ENCODE data around the gene DOCK6. TPM values are rescaled to one million over a fixed set of nuclear protein-coding genes. Genes with fewer than 3 reads are reported as not detected.

The DOCK6 gene
- total and polyA plus RNA-seq, 10 of the 15 experiments (the other 5 are each of a cell fraction or from before 2014, with no cell fraction given) = 0.76 to 24.8 (median 4.7) TPM

GRCh38 chr19:11279505-11280236 lies 17.3 kb upstream of the DOCK6 start (continued):
- TF ChIP-seq IRF5 (IDR thresholded peaks at IDR 0.05; ENCODE audit: borderline replicate concordance) (peak; percentile 66; the same call in 1 of the 2 replicates), TCF7 (IDR thresholded peaks at IDR 0.05; ENCODE audit: borderline replicate concordance) (peak; percentile 18; the same call in 1 of the 2 replicates), IRF4 (IDR thresholded peaks at IDR 0.05; ENCODE audit: low read depth, low read length) (peak; percentile 49; the same call in 1 of the 2 replicates), CEBPB (IDR thresholded peaks at IDR 0.05; ENCODE audit: borderline replicate concordance in 1 of 2, low read depth in 2 of 2, low read length in 2 of 2) (0 out of 4 replicates have a peak, but pooled peaks of 1 of the 2 experiments have one; percentile 69), ZZZ3 (IDR thresholded peaks at IDR 0.05; ENCODE audit: control insufficient read depth, insufficient read length, low read depth) (no peak), NRF1 (conservative IDR thresholded peaks at IDR 0.05; ENCODE audit: low read depth, low read length) (no peak)

- 59% methylated on average over 5 of the region's 6 CpGs for WGBS (ENCODE audit: insufficient coverage, insufficient replicate concordance, low lambda C conversion rate, missing lambda C conversion rate)
- RAD21 ChIA-PET (ENCODE audit: unreplicated experiment) = no interaction called here
- FAIRE-seq (no peak), DNase-seq (ENCODE audit: low read depth, low spot score) (no peak), ATAC-seq (no peak)
- Histone ChIP-seq H3K4me1 (ENCODE audit: control insufficient read depth, insufficient read depth, low read length) (peaks cover 9% of the 10 kb centered on the region), H3K27ac (ENCODE audit: control insufficient read depth, insufficient read depth) (no peak overlapping the region), H3K4me3 (no peak overlapping the region), H3K79me2 (ENCODE audit: control insufficient read depth, insufficient read depth, low read length) (no peaks in the 10 kb centered on the region), H3K36me3 (ENCODE audit: control insufficient read depth in 2 of 2, insufficient read depth in 2 of 2, low read length in 1 of 2) (no peaks in the 10 kb centered on the region), H3K9me3 (replicated peaks; ENCODE audit: control insufficient read depth, insufficient read depth, low read length) (no peaks in the 10 kb centered on the region; the same call in 2 of the 3 replicates), H3K4me2 (ENCODE audit: control insufficient read depth, insufficient read depth) (no peak overlapping the region), H2AFZ (ENCODE audit: control insufficient read depth, low read depth, low read length) (no peak overlapping the region), H3K27me3 (replicated peaks in 1 of 2; ENCODE audit: control insufficient read depth in 2 of 2, insufficient read depth in 2 of 2, low read length in 1 of 2) (no peaks in the 10 kb centered on the region), H4K20me1 (ENCODE audit: control insufficient read depth, insufficient read depth) (no peaks in the 10 kb centered on the region), H3K9ac (ENCODE audit: control insufficient read depth, insufficient read depth, low read length) (no peak overlapping the region)
- TF ChIP-seq PML (IDR thresholded peaks at IDR 0.05; ENCODE audit: low read length) (no peak), USF1 (IDR thresholded peaks at IDR 0.05; ENCODE audit: borderline replicate concordance, extremely low read length, insufficient read depth, low read depth, low read length) (no peak), E2F8 (IDR thresholded peaks at IDR 0.05; ENCODE audit: low read depth, partially characterized antibody) (no peak)
- intact Hi-C loops (cut with micrococcal nuclease; ENCODE audit: unreplicated experiment) (no loop called here), in situ Hi-C loops (cut with MboI) (no loop called here)
- SMC1A ChIA-PET (ENCODE audit: uncharacterized antibody, unreplicated experiment) = no interaction called here
- POLR2A ChIA-PET = interaction anchor here (0.6 kb wide), 2 partner anchors 12 to 341 kb away, joined by 3 to 6 read pairs; no protein-coding TSS in a partner anchor
- no TSS peak for BruUV-seq (replicated peaks)
- CTCF ChIA-PET = interaction anchor here (0.6 to 1.5 kb wide), 6 partner anchors 13 to 204 kb away, joined by 3 to 4 read pairs (median 3); partner anchors contain the start of genes CCDC159, DOCK6 and TMEM205
These were observed 16.3 kb upstream of the DOCK6 start for GRCh38 chr19:11278670-11279069.
